Cardiac muscle cell (in vitro differentiated cells and primary cell): Measurements from ENCODE around the gene PMPCA. TPM values are rescaled to one million over a fixed set of nuclear protein-coding genes. Genes with fewer than 3 reads are reported as not detected.
A peak's percentile ranks its signal among the peaks of the same experiment; 100 is the strongest.

Experiments used
- DNase-seq, 2 donors: peaks; one replicate each; pipeline versions ENCODE4 v3.0.0 to v3.0.0-alpha.2; 2010 to 2017; ENCODE audit warnings: low read depth in 1 of 2, low spot score in 1 of 2
- H3K27ac ChIP-seq: fragments of 200-600 bp; sonication (generic); 2 replicates; pipeline ENCODE4 v1.5.1; 2016
- H3K27me3 ChIP-seq: fragments of 200-600 bp; sonication (generic); 2 replicates; pipeline ENCODE4 v1.6.0; 2016; ENCODE audit warnings: control low read depth
- H3K36me3 ChIP-seq: fragments of 200-600 bp; sonication (generic); 2 replicates; pipeline ENCODE4 v1.5.1; 2016; ENCODE audit warnings: control low read depth
- H3K4me1 ChIP-seq: fragments of 200-600 bp; sonication (generic); 2 replicates; pipeline ENCODE4 v1.8.1; 2017; ENCODE audit warnings: low read depth, mild to moderate bottlenecking, mixed run types
- H3K4me3 ChIP-seq: fragments of 200-600 bp; sonication (generic); 2 replicates; pipeline ENCODE4 v1.5.1; 2016; ENCODE audit warnings: mild to moderate bottlenecking
- H3K9me3 ChIP-seq: fragments of 200-600 bp; sonication (generic); 2 replicates; pipeline ENCODE4 v1.5.1; 2017; ENCODE audit warnings: low read depth, mild to moderate bottlenecking, control low read depth
- CTCF ChIP-seq: IDR thresholded peaks from 2 replicates; pipeline ENCODE4 v1.5.1; 2012; ENCODE audit warnings: low read depth, mild to moderate bottlenecking, low read length
- polyA plus RNA-seq: library from polyadenylated mRNA; unstranded; fragments of >200 nt; fragmentation: Nextera tagmentation; extraction: Ambion mirVana; gene quantifications from 2 replicates; pipeline ENCODE4 v1.2.1, GENCODE V29; 2016
- total RNA-seq: library from RNA; depleted of rRNA; stranded (reverse); fragments of >200 nt; gene quantifications from 2 replicates; pipeline ENCODE4 v1.2.3, GENCODE V29; 2016

Gene PMPCA
- total and polyA plus RNA-seq, 2 experiments from 2014 or later, result 74.5 to 128 TPM

- TF ChIP-seq CTCF, result no peak
- Histone ChIP-seq H3K27me3 (no peaks in the 10 kb centered on the region), H3K27ac (no peak overlapping the region), H3K9me3 (no peaks in the 10 kb centered on the region), H3K36me3 (peaks cover 11% of the 10 kb centered on the region), H3K4me1 (peaks cover 5% of the 10 kb centered on the region), H3K4me3 (no peak overlapping the region)
- DNase-seq, result no peak
These were observed 22.7 kb downstream of the PMPCA start for GRCh38 chr9:136433043-136433715.

GRCh38 chr9:136433849-136434579, 23.6 kb downstream of the PMPCA start:
- Histone ChIP-seq H3K36me3 (peaks cover 8% of the 10 kb centered on the region), H3K4me3 (no peak overlapping the region), H3K9me3 (no peaks in the 10 kb centered on the region), H3K27ac (no peak overlapping the region), H3K4me1 (peaks cover 6% of the 10 kb centered on the region), H3K27me3 (no peaks in the 10 kb centered on the region)
- DNase-seq, result no peak
- no peak for TF ChIP-seq CTCF

GRCh38 chr9:136434580-136435169, 24.2 kb downstream of the PMPCA start:
- Histone ChIP-seq H3K36me3 (peaks cover 5% of the 10 kb centered on the region), H3K9me3 (no peaks in the 10 kb centered on the region), H3K4me1 (peaks cover 6% of the 10 kb centered on the region), H3K27me3 (no peaks in the 10 kb centered on the region), H3K27ac (no peak overlapping the region), H3K4me3 (no peak overlapping the region)
- DNase-seq, result no peak
- TF ChIP-seq CTCF, result no peak

GRCh38 chr9:136436055-136436634, 25.7 kb downstream of the PMPCA start:
- H3K36me3 ChIP-seq, result peaks cover 5% of the 10 kb centered on the region
- no peak for TF ChIP-seq CTCF
- H3K27ac ChIP-seq, result no peak overlapping the region
- no peak overlapping the region for H3K4me3 ChIP-seq
- peaks cover 6% of the 10 kb centered on the region for H3K4me1 ChIP-seq
- no peak for DNase-seq
- no peaks in the 10 kb centered on the region for H3K9me3 ChIP-seq
- H3K27me3 ChIP-seq, result no peaks in the 10 kb centered on the region

GRCh38 chr9:136437430-136437829, 27.0 kb downstream of the PMPCA start:
- H3K4me3 ChIP-seq, result peak overlapping the region; percentile 99
- peaks cover 10% of the 10 kb centered on the region for H3K36me3 ChIP-seq
- no peak for TF ChIP-seq CTCF
- peaks cover 6% of the 10 kb centered on the region for H3K4me1 ChIP-seq
- H3K27ac ChIP-seq, result no peak overlapping the region
- H3K27me3 ChIP-seq, result no peaks in the 10 kb centered on the region
- DNase-seq, result peak in 1 of 2 donors; percentile 51
- no peaks in the 10 kb centered on the region for H3K9me3 ChIP-seq
